B cell (primary cell): ENCODE measurements around the gene IL1RL1. TPM values are rescaled to one million over a fixed set of nuclear protein-coding genes. Genes with fewer than 3 reads are reported as not detected.

Experiments
- ATAC-seq: fragments of 200-7000 bp; cut with Tn5 transposase; one replicate; pipeline ENCODE4 v1.10.0; 2021; ENCODE audit warnings: low read depth, mild to moderate bottlenecking, moderate number of reproducible peaks, moderate library complexity
- CTCF ChIA-PET: fragments of 350-600 bp; sonication (Branson Sonifier 250); formaldehyde crosslinking; loops from one replicate; lab custom pipeline; 2021; ENCODE audit warnings: antibody characterized with exemption, inconsistent platforms; lab: Charles Lee
- POLR2A ChIA-PET: fragments of 350-600 bp; sonication (Branson Sonifier 250); formaldehyde crosslinking; loops from one replicate; lab custom pipeline; 2021; ENCODE audit warnings: antibody characterized with exemption; lab: Charles Lee
- DNase-seq: peaks from one replicate; pipeline ENCODE4 v3.0.0; 2013
- H2AFZ ChIP-seq: 2 replicates; pipeline ENCODE4 v1.6.1; 2012; ENCODE audit warnings: mild to moderate bottlenecking, low read depth, low read length; ENCODE audit not compliant: insufficient read depth, poor library complexity, severe bottlenecking
- H3K27ac ChIP-seq, 2 donors: 1 replicate in 1 of 2; 2 replicates in 1 of 2; pipeline ENCODE4 v1.5.1; 2012 to 2013; ENCODE audit warnings: low read length in 2 of 2, mild to moderate bottlenecking in 2 of 2, moderate library complexity in 1 of 2
- H3K27me3 ChIP-seq, 4 experiments: fragments of 200-600 bp in 1 of 4; sonication (generic) in 1 of 4; replicated peaks in 1 of 4; 1 replicate in 2 of 4; 2 replicates in 2 of 4; pipeline versions ENCODE4 v1.6.1 to v1.7.0; 2013 to 2016; ENCODE audit warnings: low read length in 3 of 4, mild to moderate bottlenecking in 2 of 4, mixed read lengths in 1 of 4, moderate library complexity in 1 of 4; ENCODE audit not compliant: insufficient read depth in 4 of 4, control insufficient read depth in 3 of 4; ENCODE audit errors: control extremely low read depth in 1 of 4
- H3K36me3 ChIP-seq, 2 experiments: replicated peaks in 1 of 2; 1 replicate in 1 of 2; 2 replicates in 1 of 2; pipeline versions ENCODE4 v1.6.1 to v1.7.1; 2013; ENCODE audit warnings: low read length in 1 of 2; ENCODE audit not compliant: insufficient read depth in 2 of 2, control insufficient read depth in 1 of 2; ENCODE audit errors: control extremely low read depth in 1 of 2, extremely low read depth in 1 of 2
- H3K4me1 ChIP-seq, 2 donors: fragments of 200-600 bp in 1 of 2; sonication (generic) in 1 of 2; 1 replicate in 1 of 2; 2 replicates in 1 of 2; pipeline versions ENCODE4 v1.5.1 to v1.6.1; 2013 to 2017; ENCODE audit warnings: low read length in 2 of 2; ENCODE audit not compliant: control insufficient read depth in 2 of 2, insufficient read depth in 2 of 2
- H3K4me2 ChIP-seq: replicated peaks from 2 replicates; pipeline ENCODE3; 2012; ENCODE audit warnings: mild to moderate bottlenecking, low read depth, low read length; ENCODE audit not compliant: poor library complexity, severe bottlenecking
- H3K4me3 ChIP-seq, 5 experiments: fragments of 200-600 bp in 1 of 5; sonication (generic) in 1 of 5; 1 replicate in 3 of 5; 2 replicates in 2 of 5; pipeline versions ENCODE4 v1.5.1 to v1.7.0; 2011 to 2016; ENCODE audit warnings: low read length in 4 of 5, mild to moderate bottlenecking in 4 of 5, low read depth in 2 of 5, control low read depth in 1 of 5, moderate library complexity in 1 of 5; ENCODE audit not compliant: insufficient read depth in 1 of 5; ENCODE audit errors: control extremely low read depth in 1 of 5, extremely low read depth in 1 of 5
- H3K79me2 ChIP-seq: fragments of 200-600 bp; sonication (generic); one replicate; pipeline ENCODE4 v1.6.0; 2016; ENCODE audit warnings: low read length; ENCODE audit not compliant: control insufficient read depth, insufficient read depth
- H3K9ac ChIP-seq: fragments of 200-600 bp; sonication (generic); 2 replicates; pipeline ENCODE4 v1.6.1; 2017; ENCODE audit warnings: mild to moderate bottlenecking, low read length, moderate library complexity
- H3K9me3 ChIP-seq, 3 donors: one replicate each; pipeline versions ENCODE4 v1.6.1 to v1.7.1; 2013; ENCODE audit warnings: low read length in 2 of 3; ENCODE audit not compliant: control insufficient read depth in 2 of 3, insufficient read depth in 1 of 3; ENCODE audit errors: control extremely low read depth in 1 of 3
- H4K20me1 ChIP-seq: 2 replicates; pipeline ENCODE4 v1.6.0; 2012; ENCODE audit warnings: mild to moderate bottlenecking, low read length; ENCODE audit not compliant: insufficient read depth, control insufficient read depth, poor library complexity, severe bottlenecking
- H3K27ac Mint-ChIP-seq: one replicate; pipeline ENCODE4 v1.8.0; 2021; ENCODE audit warnings: mixed read lengths
- H3K27me3 Mint-ChIP-seq: one replicate; pipeline ENCODE4 v1.8.0; 2021; ENCODE audit warnings: mixed read lengths
- H3K4me1 Mint-ChIP-seq: one replicate; pipeline ENCODE4 v1.8.0; 2021; ENCODE audit warnings: mixed read lengths
- H3K4me3 Mint-ChIP-seq: one replicate; pipeline ENCODE4 v1.8.0; 2021; ENCODE audit warnings: mixed read lengths
- H3K9me3 Mint-ChIP-seq: one replicate; pipeline ENCODE4 v1.8.0; 2022; ENCODE audit warnings: mixed read lengths; ENCODE audit not compliant: insufficient read depth
- CTCF ChIP-seq: fragments of 200-600 bp; IDR thresholded peaks from one replicate; pipeline ENCODE4 v1.8.0; 2022; ENCODE audit warnings: antibody characterized with exemption, mild to moderate bottlenecking
- EZH2 ChIP-seq: IDR thresholded peaks from 2 replicates; pipeline ENCODE4 v1.6.1; 2012; ENCODE audit warnings: borderline replicate concordance, low read depth, mild to moderate bottlenecking, moderate library complexity, low read length; ENCODE audit not compliant: insufficient read depth, poor library complexity, severe bottlenecking
- WGBS: methylation state at CpG from one replicate; pipeline ENCODE4 v1.1.5; 2013; ENCODE audit warnings: missing lambda C conversion rate; ENCODE audit not compliant: insufficient coverage; 5-methylcytosine and 5-hydroxymethylcytosine counted together
- intact Hi-C: fragments of 100-400 bp; cut with micrococcal nuclease; formaldehyde crosslinking; loops from one replicate; pipeline ENCODE4 v1.10.0; 2022
- polyA plus RNA-seq: library from polyadenylated mRNA; depleted of rRNA; stranded (reverse); fragments of >200 nt; gene quantifications from 2 replicates; pipeline ENCODE4 v1.2.3, GENCODE V29; 2012
- total RNA-seq, 2 donors: library from RNA; stranded (reverse); fragments of 120-200 nt in 1 of 2; gene quantifications; 1 replicate in 1 of 2; 2 replicates in 1 of 2; pipeline versions ENCODE4 v1.2.3 to v1.2.4, GENCODE V29; 2013 to 2022

IL1RL1 gene
- total and polyA plus RNA-seq, 2 donors (not counting 1 experiment from before 2014, with no cell fraction given) = not detected

- DNase-seq = no peak
- Histone ChIP-seq H2AFZ (no peak overlapping the region), H3K36me3 (no peaks in the 10 kb centered on the region), H3K27ac (no peak overlapping the region), H3K9me3 (no peaks in the 10 kb centered on the region), H3K4me1 (no peaks in the 10 kb centered on the region), H3K9ac (no peak overlapping the region), H3K79me2 (no peaks in the 10 kb centered on the region), H4K20me1 (no peaks in the 10 kb centered on the region), H3K27me3 (peaks cover 0 to 7% (median 0%) of the 10 kb centered on the region in 4 experiments), H3K4me3 (no peak overlapping the region), H3K4me2 (no peak overlapping the region)
- no peak for ATAC-seq
- Mint-ChIP-seq H3K27me3 (peaks cover 22% of the 10 kb centered on the region), H3K4me3 (no peak overlapping the region), H3K4me1 (no peaks in the 10 kb centered on the region), H3K9me3 (no peaks in the 10 kb centered on the region), H3K27ac (no peak overlapping the region)
- 94% methylated on average over 4 of the region's 4 CpGs for WGBS
- POLR2A ChIA-PET = no interaction called here
- CTCF ChIA-PET = no interaction called here
- TF ChIP-seq CTCF = no peak
- TF ChIP-seq EZH2 = no peak
- intact Hi-C loops = no loop called here
Measured at GRCh38 chr2:102268510-102269199, 42.7 kb upstream of the IL1RL1 start.

- peaks cover 0 to 9% (median 2%) of the 10 kb centered on the region in 4 experiments for H3K27me3 ChIP-seq
- no CpG with 5 or more reads among the region's 4 CpGs for WGBS
- Mint-ChIP-seq H3K27ac (no peak overlapping the region), H3K27me3 (peaks cover 22% of the 10 kb centered on the region), H3K9me3 (no peaks in the 10 kb centered on the region), H3K4me3 (no peak overlapping the region), H3K4me1 (no peaks in the 10 kb centered on the region)
- DNase-seq (no peak), ATAC-seq (no peak)
- no peaks in the 10 kb centered on the region for H3K36me3 ChIP-seq
- no peaks in the 10 kb centered on the region for H3K9me3 ChIP-seq
- H2AFZ ChIP-seq = no peak overlapping the region
- H3K9ac ChIP-seq = no peak overlapping the region
- POLR2A ChIA-PET = no interaction called here
- CTCF ChIA-PET = no interaction called here
- no peaks in the 10 kb centered on the region for H3K4me1 ChIP-seq
- intact Hi-C loops = no loop called here
- H3K79me2 ChIP-seq = no peaks in the 10 kb centered on the region
- no peaks in the 10 kb centered on the region for H4K20me1 ChIP-seq
- no peak overlapping the region for H3K27ac ChIP-seq
- TF ChIP-seq CTCF (no peak), EZH2 (no peak)
- no peak overlapping the region for H3K4me3 ChIP-seq
- no peak overlapping the region for H3K4me2 ChIP-seq
Measured at GRCh38 chr2:102269200-102269524, 42.2 kb upstream of the IL1RL1 start.
